ENCODE data around the gene UROC1. TPM values are rescaled to one million over a fixed set of nuclear protein-coding genes. Genes with fewer than 3 reads are reported as not detected.

UROC1 gene
- total and polyA plus RNA-seq, 2 of the 13 experiments (the other 11 are each of a cell fraction or from before 2014, with no cell fraction given): 0.71 to 1.3 TPM

- H3K9ac ChIP-seq (ENCODE audit: insufficient read depth, low read depth, low read length): no peak overlapping the region
- peaks cover 87% of the 10 kb centered on the region for H3K4me1 ChIP-seq (ENCODE audit: insufficient read depth, low read length)
- no peak overlapping the region for H2AFZ ChIP-seq (ENCODE audit: low read length)
- POLR2A ChIA-PET: interaction anchor here (4.7 kb wide), 1 partner anchor 8 kb away, joined by 53 read pairs; the partner anchor contains the start of gene UROC1
- no TSS peak for BruUV-seq (replicated peaks)
- H3K36me3 ChIP-seq (replicated peaks in 1 of 2; ENCODE audit: control insufficient read depth in 1 of 2, insufficient read depth in 2 of 2, low read length in 2 of 2): no peaks in the 10 kb centered on the region; a peak in 1 of 5 replicates
- CTCF ChIA-PET (ENCODE audit: low intra/inter-chr PET ratio, low total read pairs): no interaction called here
- no peak overlapping the region for H3K4me2 ChIP-seq (ENCODE audit: low read depth, low read length)
- H3K9me3 ChIP-seq (ENCODE audit: low read length): no peaks in the 10 kb centered on the region
- intact Hi-C loops (cut with micrococcal nuclease; ENCODE audit: unreplicated experiment): no loop called here
- TF ChIP-seq RBFOX2 (IDR thresholded peaks at IDR 0.05; ENCODE audit: low read depth, low read length) (peak; percentile 35; the same call in 1 of the 2 replicates), MAX (IDR thresholded peaks at IDR 0.05) (no peak), AGO2 (optimal IDR thresholded peaks at IDR 0.05; ENCODE audit: low read depth, low read length) (peak; percentile 63)
- peaks cover 16% of the 10 kb centered on the region for H3K79me2 ChIP-seq (ENCODE audit: insufficient read depth, low read length)
- H3K4me3 ChIP-seq (replicated peaks in 1 of 3; ENCODE audit: insufficient read depth in 1 of 3, low read depth in 2 of 3, low read length in 3 of 3): no peak overlapping the region
- in situ Hi-C loops (cut with HindIII; ENCODE audit: extremely low pct_ligation_motif_present, low pct_unique_long_range_greater_than_20kb): no loop called here
- DNase-seq (ENCODE audit: low spot score) (no peak), FAIRE-seq (no peak), ATAC-seq (no peak)
- WGBS (ENCODE audit: low lambda C conversion rate): no CpG with 5 or more reads among the region's 7 CpGs
- H3K27ac ChIP-seq (ENCODE audit: extremely low read length, insufficient read depth, low read length): peak overlapping the region; percentile 88
- H4K20me1 ChIP-seq (ENCODE audit: insufficient read depth, low read length): no peaks in the 10 kb centered on the region
- no peaks in the 10 kb centered on the region; a peak in 1 of 5 replicates for H3K27me3 ChIP-seq (ENCODE audit: control insufficient read depth in 1 of 2, insufficient read depth in 2 of 2, low read length in 2 of 2)
Measured at GRCh38 chr3:126526668-126527005, 9.1 kb upstream of the UROC1 start.

GRCh38 chr3:126525853-126526667, 8.5 kb upstream of the UROC1 start:
- H2AFZ ChIP-seq (ENCODE audit: low read length): no peak overlapping the region
- ATAC-seq (no peak), FAIRE-seq (no peak), DNase-seq (ENCODE audit: low spot score) (no peak)
- H3K4me2 ChIP-seq (ENCODE audit: low read depth, low read length): peak overlapping the region; percentile 97
- peaks cover 16% of the 10 kb centered on the region for H3K79me2 ChIP-seq (ENCODE audit: insufficient read depth, low read length)
- no peaks in the 10 kb centered on the region for H4K20me1 ChIP-seq (ENCODE audit: insufficient read depth, low read length)
- H3K4me1 ChIP-seq (ENCODE audit: insufficient read depth, low read length): peaks cover 91% of the 10 kb centered on the region
- whole genome bisulfite sequencing (ENCODE audit: low lambda C conversion rate): 98% methylated on average over 5 of the region's 8 CpGs
- intact Hi-C loops (cut with micrococcal nuclease; ENCODE audit: unreplicated experiment): no loop called here
- peak overlapping the region; percentile 88 for H3K9ac ChIP-seq (ENCODE audit: insufficient read depth, low read depth, low read length)
- peak overlapping the region; percentile 98 for H3K27ac ChIP-seq (ENCODE audit: extremely low read length, insufficient read depth, low read length)
- ChIA-PET POLR2A (interaction anchor here (4.7 kb wide), 1 partner anchor 8 kb away, joined by 53 read pairs; the partner anchor contains the start of gene UROC1), CTCF (ENCODE audit: low intra/inter-chr PET ratio, low total read pairs) (no interaction called here)
- H3K9me3 ChIP-seq (ENCODE audit: low read length): no peaks in the 10 kb centered on the region
- no peaks in the 10 kb centered on the region; a peak in 1 of 5 replicates for H3K27me3 ChIP-seq (ENCODE audit: control insufficient read depth in 1 of 2, insufficient read depth in 2 of 2, low read length in 2 of 2)
- in situ Hi-C loops (cut with HindIII; ENCODE audit: extremely low pct_ligation_motif_present, low pct_unique_long_range_greater_than_20kb): no loop called here
- peak overlapping the region in 1 of 3 experiments; percentile 84; a peak in 1 of 6 replicates for H3K4me3 ChIP-seq (replicated peaks in 1 of 3; ENCODE audit: insufficient read depth in 1 of 3, low read depth in 2 of 3, low read length in 3 of 3)
- BruUV-seq (replicated peaks): no TSS peak
- no peaks in the 10 kb centered on the region; a peak in 1 of 5 replicates for H3K36me3 ChIP-seq (replicated peaks in 1 of 2; ENCODE audit: control insufficient read depth in 1 of 2, insufficient read depth in 2 of 2, low read length in 2 of 2)
- TF ChIP-seq ZNF501 (CRISPR knock-in tag; IDR thresholded peaks at IDR 0.05) (0 out of 2 replicates have a peak, but pooled peaks have one; percentile 23), FOXC1 (CRISPR knock-in tag; IDR thresholded peaks at IDR 0.05; ENCODE audit: borderline replicate concordance) (peak; percentile 37; the same call in 1 of the 2 replicates), HNRNPL (IDR thresholded peaks at IDR 0.05; ENCODE audit: low read depth, low read length) (0 out of 2 replicates have a peak, but pooled peaks have one; percentile 40), MAZ (IDR thresholded peaks at IDR 0.05; ENCODE audit: borderline replicate concordance, low read depth, low read length) (no peak), MAZ (CRISPR knock-in tag; IDR thresholded peaks at IDR 0.05; ENCODE audit: low read depth) (0 out of 2 replicates have a peak, but pooled peaks have one; percentile 0), POLR2A (IDR thresholded peaks at IDR 0.05; ENCODE audit: insufficient read depth in 1 of 2, low read depth in 2 of 2, low read length in 2 of 2) (0 out of 4 replicates have a peak, but pooled peaks of 1 of the 2 experiments have one; percentile 27), ZSCAN29 (CRISPR knock-in tag; conservative IDR thresholded peaks at IDR 0.05) (no peak), ZNF770 (CRISPR knock-in tag; IDR thresholded peaks at IDR 0.05) (peak; percentile 60), ZC3H4 (CRISPR knock-in tag; IDR thresholded peaks at IDR 0.05; ENCODE audit: borderline replicate concordance) (0 out of 2 replicates have a peak, but pooled peaks have one; percentile 11), ZSCAN21 (CRISPR knock-in tag; IDR thresholded peaks at IDR 0.05; ENCODE audit: borderline replicate concordance) (no peak)
